Activated CD4-positive, CD25-positive, alpha-beta regulatory T cell treated with anti-CD3 and anti-CD28 coated beads, Interleukin-2, amount 50 U/mL, for 72 hours (primary cell): Measurements from ENCODE around the gene ATP6V1G2.
"Not testable (repeated sequence)": the region's sequence is repeated elsewhere in the genome, so short reads cannot be mapped to it uniquely, and the experiment has no call there.

Experiments used
- DNase-seq: peaks from one replicate; pipeline ENCODE4 v3.0.0; 2021

The ATP6V1G2 gene

DNA sequence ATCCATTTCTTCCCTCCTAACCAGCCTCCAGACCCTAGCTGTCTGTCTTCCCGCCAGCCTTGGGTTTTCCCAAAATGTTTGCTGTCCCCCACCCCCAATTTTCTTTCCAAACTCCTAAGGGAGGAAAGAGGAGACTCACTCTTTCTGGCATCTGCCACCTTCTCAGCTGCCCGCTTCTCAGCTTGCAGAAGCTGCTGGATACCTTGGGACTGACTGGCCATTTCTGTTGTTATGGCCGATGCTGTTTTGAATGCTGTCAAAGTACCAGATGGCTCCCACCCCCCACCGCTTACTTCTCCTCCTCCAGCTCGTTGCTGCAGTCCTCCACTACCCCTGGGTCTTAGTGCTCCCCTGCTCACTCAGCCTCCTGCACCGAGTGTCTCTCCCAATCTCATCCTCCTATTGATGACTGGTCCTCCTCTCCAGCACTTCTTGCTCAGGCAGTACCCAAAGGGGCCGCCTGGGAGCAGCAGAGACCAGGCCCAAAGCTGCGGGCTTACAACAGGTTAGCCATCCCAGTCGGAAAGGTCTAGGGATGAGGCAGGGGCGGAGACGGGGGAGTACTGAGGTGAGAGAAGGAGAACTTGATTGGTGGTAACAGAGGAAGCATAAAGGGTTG, at the start of gene ATP6V1G2:
ATP6V1G2 (minus strand) TSS at position 270 of the 619 bp plus-strand sequence; CDS start at position 221, 49 bp downstream.
- peak; percentile 88 for DNase-seq

DNA sequence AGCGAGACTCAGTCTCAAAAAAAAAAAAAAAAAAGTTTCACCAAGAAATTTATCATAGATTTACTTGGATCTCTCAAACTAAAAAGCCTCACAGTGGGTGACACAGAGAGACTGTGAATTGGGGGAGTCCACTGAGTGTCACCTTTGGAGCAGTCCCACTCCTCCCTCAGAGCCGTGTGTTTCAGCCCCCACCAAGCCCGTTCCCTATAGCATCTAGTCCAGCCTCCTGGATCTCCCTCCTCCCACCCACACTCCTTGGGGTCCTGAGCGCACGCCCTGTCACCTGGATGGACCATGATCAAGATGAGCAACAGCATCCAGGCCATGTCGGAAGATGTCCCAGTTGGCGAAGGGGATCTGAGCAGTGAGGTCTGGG, 46.0 kb upstream of the ATP6V1G2 start:
- DNase-seq = no peak

DNA sequence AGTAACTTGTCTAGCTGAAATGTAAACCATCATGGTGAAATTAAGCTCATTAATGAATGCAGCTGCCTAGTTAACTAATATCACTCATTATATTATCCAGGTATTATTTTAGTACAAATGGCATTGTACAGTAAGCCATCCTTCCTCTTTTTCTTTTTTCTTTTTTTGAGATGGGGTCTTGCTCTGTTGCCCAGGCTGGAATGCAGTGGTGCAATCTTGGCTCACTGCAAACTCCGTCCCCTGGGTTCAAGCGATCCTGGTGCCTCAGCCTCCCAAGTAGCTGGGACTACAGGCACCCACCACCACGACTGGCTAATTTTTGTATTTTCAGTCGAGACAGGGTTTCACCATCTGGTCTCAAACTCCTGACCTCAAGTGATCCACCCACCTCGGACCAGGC, 44.3 kb upstream of the ATP6V1G2 start:
- DNase-seq = not testable (repeated sequence)

DNA sequence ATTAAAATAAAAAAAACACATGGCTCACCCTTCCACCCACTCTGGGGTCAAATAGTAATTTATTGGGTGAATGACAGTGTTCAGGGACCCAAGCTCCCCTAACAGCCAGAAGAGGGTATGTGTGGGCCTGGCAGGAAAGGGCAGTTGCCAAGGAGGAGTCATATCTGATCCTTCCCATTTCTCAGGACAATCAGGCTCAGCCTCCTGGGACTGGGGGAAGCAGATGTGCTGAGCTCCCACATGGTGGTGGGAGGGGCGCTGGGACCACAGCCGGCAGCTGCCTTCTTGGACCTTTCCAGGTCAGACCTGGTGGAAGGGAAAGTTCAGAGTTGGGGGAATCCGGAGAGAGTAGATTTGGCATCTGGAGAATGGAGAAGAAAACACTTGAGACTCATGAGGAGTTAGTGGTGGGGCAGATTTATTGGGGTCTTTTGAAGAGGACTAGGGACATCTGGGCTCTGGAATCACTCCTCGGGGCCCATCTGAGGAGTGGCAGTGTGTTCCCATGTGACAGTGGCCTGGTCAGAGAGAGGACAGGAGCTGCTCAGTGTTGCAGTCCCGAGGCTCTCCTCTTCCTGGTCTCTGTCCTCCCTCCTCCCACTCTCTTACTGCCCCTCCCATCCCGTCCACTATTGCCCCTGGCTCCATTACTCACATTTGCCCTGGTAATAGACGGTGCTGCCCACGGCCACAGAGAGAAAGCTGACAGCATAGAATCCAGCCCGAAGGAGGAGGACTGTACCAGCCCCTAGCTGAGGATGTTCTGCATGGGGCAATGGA, 42.7 kb upstream of the ATP6V1G2 start:
- DNase-seq = no peak

DNA sequence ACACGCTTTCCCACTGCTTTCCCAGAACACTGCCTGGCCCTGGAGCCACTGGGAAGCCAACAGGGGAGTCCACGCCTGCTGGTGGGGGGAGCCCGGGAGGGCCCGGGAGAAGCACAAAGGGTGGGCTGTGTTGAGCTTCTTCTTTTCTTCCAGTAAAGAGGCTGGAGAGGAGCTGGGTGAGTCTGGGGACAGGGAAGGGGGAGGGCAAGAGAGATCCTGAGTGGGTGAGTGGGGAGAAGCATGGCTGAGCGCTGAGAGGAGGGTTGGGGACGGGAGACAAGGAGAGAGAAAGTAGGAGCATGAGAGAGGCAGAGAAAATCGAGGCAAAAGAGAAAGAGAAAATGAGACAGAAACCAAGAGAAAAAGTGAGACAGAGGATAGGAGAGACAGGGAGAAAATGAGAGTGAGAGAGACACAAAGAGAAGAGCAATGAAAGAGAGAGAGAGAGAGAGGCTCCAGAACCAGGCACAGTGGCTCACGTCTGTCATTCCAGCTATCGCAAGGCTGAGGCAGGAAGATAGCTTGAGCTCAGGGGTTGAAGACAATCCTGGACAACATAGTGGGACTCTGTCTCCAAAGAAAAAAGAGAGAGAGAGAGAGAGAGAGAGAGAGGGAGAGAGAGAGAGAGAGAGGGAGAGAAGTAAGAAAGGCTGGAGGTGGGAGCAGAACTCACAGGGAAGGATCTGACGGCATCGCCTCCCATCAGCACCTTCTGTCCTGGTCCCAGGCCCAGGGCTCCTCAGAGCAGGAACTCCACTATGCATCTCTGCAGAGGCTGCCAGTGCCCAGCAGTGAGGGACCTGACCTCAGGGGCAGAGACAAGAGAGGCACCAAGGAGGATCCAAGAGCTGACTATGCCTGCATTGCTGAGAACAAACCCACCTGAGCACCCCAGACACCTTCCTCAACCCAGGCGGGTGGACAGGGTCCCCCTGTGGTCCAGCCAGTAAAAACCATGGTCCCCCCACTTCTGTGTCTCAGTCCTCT, 41.7 kb upstream of the ATP6V1G2 start:
- DNase-seq = no peak

DNA sequence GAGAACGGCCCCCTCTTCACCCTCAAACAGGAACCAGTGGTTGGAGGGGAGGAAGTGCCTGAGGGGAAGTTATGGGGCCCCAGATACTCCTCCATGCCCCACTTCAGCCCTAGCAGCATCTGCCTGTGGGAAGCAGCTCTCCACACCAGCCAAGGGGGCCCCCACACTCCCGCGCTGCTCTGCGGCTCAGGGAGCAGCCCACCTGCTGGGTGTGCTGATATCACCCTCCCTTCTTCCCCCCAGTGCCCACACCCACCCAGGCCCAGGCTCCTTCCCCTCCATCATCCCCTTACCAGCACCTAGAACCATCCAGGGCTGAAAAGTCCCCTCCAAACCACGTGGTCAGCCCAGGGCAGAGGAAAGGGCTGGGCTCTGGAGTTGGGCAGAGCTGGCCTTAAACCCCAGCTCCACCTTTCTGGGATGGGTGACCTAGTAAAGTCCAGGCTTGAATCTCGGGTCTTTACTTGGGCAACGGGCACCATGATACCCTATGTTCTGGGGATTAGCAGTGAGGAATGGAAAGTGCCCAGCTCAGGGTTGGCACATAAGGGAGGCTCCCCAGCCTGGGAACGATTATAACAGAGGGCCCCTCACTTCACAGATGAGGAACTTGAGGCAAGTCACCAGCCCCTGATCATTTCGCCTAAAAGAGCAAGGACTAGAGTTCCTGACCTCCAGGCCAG, 40.3 kb upstream of the ATP6V1G2 start:
- no peak for DNase-seq

DNA sequence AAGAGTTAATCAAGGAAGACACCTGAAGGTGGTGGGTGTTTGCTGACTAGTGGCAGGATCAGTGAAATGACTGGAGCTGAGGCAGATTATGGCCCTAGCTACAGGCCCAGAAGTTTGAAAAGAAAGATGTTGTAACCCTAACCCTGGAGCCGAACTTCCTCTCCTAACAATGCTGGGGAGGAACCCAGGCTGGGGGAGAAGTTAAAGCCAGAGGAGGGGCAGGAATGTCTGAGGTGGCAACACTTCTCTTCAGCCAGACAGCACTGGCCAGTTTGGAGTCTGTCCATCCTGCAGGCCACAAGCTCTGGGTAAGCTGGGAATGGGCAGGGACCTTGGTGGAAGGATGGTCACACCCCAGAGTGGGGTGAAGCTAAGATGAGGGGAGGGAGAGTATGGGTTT, 39.6 kb upstream of the ATP6V1G2 start, which contains the start of gene LST1:
LST1 (plus strand) TSS at position 270 of the 400 bp plus-strand sequence. CDS start 1,023 bp downstream, outside the sequence.
- DNase-seq = no peak

DNA sequence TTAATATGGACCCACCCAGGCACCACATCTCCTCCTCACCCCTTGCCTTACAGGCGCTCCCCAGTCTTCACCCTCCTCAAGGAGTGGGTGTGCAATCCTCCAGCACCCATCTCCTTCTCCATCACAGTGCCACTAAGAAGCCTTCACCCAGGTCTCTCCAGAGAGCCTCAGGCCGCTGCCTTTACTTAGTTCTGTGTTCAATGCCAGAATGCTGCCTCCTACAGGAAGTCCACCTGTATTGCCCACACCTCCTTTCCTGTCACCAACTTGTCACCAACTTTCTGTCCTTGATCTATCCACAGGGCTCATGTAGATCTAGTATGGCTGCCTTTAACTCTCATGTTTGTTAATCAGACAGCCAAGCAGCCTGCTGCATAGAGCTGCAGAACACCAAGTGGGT, 39.1 kb upstream of the ATP6V1G2 start:
- no peak for DNase-seq

DNA sequence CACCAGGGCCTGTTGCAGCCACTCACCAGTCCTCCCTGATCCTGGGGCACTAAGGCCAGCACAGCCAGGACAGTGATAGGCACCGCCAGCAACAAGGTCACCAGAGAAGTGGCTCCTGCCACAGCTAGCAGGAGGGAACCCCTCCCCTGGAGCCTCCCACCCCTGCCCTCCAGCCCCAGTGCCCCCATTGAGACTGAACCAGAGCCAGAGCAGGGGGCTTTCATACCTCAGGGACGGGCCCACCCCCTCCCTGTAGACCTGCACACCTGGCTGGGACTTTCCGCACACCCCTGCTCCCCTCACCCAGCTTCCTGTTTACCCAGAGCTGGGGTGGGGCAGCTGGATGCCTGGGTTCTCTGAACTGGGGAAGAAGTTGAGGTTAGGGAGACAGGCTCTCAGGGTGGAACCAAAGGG, 35.8 kb upstream of the ATP6V1G2 start, which contains the start of gene LTB:
LTB (minus strand) TSS at position 195 of the 414 bp plus-strand sequence; CDS start at position 188, 7 bp downstream.
- peak; percentile 60 for DNase-seq

DNA sequence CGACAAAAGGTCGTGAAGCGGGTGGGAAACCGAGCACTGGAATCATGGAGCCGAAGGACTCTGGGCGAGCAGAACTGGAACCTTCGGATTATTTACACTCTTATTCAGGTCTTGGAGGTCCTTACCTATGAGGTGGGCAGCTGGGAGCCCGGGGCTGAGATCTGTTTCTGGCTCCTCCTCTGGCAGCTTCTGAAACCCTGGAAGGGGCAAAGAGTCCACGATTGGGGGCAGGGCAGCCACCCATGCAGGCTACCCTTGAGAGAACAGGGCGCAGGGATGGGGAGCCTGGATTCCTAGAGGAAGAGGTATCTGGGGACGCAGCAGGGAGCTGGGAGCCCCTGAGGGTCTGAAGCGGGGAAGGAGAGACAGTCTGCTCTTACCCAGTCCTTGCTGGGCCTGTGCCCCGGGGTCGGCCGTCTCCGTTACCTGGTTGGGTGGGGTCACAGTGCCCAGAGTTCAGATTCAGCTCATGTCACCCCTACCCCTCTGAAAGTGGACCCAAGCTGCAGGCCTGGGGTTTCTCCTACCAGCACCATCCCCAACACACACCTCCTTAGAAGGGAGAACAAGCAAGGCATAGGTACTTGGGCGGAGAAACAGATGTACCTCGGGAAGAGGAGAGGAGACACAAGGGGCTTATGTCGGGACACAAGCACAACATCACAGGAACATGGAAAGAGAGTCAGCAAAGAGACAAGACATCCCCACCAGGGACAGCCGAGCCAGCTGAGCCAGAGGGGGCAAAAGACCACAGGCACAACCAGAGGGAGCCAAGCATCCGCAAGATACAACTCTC, 35.2 kb upstream of the ATP6V1G2 start:
- DNase-seq = no peak

DNA sequence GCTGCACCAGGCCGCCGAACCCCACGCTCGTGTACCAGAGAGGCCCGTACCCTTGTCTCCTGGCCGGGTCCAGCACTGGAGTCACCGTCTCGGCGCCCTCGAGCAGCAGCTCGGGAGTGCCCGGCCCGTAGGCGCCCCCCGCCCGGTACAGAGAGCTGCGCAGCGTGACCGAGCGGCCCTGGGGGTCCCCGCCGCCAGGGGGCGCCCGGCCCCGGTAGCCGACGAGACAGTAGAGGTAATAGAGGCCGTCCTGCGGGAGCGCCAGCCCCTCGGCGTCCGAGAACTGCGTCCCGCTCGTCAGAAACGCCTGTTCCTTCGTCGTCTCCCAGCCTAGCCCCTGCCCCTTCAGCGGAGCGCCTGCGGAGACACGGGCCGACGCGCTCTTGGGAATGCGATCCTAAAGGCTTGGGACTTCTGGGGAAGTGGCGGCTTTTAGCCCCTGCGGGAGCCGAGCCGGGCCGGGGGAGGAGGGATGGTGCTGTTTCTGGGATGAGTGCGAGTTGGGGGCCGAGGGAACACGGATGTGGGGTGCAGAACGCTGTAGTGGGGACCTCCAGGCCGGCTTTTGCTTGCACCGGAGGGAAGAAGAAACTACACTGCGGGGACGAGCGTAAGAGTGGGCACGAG, 34.5 kb upstream of the ATP6V1G2 start:
- peak; percentile 93 for DNase-seq

DNA sequence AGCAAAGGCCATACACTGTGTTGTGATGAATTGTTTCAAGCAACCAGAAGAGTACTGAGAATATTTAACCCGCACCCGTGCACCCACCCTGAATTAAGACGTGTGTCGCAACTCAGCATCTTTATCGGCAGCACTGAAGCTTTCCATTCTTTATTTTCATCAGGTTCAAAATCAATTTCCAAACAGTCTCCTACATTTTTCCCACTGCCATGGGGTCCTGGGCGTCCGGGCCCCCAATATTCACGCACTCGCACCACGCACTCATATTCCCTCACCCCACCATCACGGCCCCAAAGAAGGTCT, 34.0 kb upstream of the ATP6V1G2 start:
- DNase-seq = no peak

DNA sequence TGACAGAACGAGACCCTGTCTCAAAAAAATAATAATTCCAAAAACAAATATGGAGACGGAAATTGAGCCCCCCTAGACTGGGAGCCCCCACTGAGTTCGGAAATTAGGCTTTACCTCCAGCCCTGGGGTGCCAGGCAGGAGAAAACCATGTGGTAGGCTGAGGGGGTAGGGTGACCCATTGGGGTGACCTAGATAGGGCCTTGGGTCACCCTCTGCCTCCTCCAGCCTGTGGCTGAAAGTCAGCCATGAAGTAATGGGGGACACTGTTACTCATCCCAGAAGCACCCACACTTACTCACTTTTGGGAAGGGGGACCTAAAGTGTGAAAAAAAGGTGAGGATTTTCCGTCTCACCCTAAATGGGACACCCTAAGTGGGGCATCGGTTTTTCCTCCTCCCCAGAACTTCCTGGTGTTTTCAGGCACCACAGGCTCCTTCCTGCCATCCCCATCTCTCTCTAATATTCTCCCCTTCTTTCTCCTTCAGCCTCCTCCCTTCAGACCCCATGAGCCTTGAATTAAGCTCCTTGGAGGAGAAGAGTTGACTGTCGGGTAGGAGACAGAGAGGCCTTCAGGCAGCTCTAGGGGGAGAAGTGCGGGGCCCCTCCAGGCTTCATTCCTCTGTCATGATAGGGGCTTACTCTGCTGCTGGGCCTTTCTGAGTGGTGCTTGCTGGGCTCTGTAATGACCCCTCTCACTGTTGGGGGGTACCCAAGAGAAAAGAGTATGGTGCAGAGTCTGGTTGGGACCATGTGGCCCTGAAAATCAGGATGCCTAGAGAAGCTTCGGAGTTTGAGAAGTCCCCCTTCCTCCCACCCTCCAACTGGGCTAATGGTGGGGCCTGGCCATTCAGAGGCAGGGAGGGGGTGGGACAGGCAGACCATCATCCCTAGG, 33.4 kb upstream of the ATP6V1G2 start:
- DNase-seq = no peak

DNA sequence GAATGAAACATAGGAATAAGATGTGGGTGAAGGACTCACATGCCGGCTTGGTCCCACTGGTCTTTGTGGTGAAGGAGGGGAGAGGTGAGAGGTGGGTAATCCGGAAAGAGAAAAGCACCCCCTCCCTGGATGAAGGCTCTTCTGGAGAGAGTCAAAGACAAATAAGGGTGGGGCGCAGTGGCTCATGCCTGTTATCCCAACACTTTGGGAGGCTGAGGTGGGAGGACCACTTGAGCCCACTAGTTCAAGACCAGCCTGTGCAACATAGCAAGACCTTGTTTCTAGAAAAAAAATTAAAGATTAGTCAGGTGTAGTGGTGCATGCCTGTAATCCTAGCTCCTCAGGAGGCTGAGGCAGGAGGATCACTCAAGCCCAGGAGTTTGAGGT, 32.7 kb upstream of the ATP6V1G2 start:
- DNase-seq = no peak

DNA sequence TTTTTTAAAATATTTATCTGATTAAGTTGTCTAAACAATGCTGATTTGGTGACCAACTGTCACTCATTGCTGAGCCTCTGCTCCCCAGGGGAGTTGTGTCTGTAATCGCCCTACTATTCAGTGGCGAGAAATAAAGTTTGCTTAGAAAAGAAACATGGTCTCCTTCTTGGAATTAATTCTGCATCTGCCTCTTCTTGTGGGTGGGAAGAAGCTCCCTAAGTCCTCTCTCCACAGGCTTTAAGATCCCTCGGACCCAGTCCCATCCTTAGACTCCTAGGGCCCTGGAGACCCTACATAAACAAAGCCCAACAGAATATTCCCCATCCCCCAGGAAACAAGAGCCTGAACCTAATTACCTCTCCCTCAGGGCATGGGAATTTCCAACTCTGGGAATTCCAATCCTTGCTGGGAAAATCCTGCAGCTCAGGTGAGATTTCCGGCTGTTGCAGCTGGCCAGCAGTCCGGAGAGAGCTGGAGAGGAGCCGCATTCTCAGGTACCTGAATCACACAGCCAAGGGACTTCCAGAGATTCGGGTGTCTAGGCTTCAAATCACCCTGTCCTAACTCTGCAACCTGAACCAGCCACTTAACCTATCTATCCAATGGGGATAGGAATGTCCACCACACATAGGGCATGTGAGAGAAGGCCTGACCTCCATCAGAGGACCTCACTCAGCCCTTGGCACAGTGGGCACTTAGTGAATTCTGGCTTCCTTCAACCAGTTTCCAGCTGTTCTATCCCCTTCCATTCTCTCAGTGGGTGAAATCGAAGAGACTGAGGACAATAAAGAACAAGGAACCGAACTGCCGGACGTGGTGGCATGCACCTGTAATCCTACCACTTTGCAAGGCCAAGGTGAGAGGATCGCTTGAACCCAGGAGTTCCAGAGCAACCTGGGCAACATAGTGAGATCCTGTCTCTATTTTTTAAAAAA, 32.0 kb upstream of the ATP6V1G2 start:
- DNase-seq = no peak

DNA sequence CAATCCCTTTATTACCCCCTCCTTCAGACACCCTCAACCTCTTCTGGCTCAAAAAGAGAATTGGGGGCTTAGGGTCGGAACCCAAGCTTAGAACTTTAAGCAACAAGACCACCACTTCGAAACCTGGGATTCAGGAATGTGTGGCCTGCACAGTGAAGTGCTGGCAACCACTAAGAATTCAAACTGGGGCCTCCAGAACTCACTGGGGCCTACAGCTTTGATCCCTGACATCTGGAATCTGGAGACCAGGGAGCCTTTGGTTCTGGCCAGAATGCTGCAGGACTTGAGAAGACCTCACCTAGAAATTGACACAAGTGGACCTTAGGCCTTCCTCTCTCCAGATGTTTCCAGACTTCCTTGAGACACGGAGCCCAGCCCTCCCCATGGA, 31.2 kb upstream of the ATP6V1G2 start:
- DNase-seq = no peak

DNA sequence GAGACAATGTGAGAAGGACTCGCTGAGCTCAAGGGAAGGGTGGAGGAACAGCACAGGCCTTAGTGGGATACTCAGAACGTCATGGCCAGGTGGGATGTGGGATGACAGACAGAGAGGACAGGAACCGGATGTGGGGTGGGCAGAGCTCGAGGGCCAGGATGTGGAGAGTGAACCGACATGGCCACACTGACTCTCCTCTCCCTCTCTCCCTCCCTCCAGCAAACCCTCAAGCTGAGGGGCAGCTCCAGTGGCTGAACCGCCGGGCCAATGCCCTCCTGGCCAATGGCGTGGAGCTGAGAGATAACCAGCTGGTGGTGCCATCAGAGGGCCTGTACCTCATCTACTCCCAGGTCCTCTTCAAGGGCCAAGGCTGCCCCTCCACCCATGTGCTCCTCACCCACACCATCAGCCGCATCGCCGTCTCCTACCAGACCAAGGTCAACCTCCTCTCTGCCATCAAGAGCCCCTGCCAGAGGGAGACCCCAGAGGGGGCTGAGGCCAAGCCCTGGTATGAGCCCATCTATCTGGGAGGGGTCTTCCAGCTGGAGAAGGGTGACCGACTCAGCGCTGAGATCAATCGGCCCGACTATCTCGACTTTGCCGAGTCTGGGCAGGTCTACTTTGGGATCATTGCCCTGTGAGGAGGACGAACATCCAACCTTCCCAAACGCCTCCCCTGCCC, 30.6 kb upstream of the ATP6V1G2 start:
- peak; percentile 57 for DNase-seq

DNA sequence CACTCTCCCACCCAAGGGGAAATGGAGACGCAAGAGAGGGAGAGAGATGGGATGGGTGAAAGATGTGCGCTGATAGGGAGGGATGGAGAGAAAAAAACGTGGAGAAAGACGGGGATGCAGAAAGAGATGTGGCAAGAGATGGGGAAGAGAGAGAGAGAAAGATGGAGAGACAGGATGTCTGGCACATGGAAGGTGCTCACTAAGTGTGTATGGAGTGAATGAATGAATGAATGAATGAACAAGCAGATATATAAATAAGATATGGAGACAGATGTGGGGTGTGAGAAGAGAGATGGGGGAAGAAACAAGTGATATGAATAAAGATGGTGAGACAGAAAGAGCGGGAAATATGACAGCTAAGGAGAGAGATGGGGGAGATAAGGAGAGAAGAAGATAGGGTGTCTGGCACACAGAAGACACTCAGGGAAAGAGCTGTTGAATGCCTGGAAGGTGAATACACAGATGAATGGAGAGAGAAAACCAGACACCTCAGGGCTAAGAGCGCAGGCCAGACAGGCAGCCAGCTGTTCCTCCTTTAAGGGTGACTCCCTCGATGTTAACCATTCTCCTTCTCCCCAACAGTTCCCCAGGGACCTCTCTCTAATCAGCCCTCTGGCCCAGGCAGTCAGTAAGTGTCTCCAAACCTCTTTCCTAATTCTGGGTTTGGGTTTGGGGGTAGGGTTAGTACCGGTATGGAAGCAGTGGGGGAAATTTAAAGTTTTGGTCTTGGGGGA, 29.7 kb upstream of the ATP6V1G2 start:
- DNase-seq = no peak
